ENCODE measurements around the gene ITFG2. TPM values are rescaled to one million over a fixed set of nuclear protein-coding genes. Genes with fewer than 3 reads are reported as not detected.

Gene ITFG2
- total and polyA plus RNA-seq, 2 experiments from 2014 or later: 17.3 to 32.6 TPM

GRCh38 chr12:2791089-2791488, 21.4 kb upstream of the ITFG2 start:
- Mint-ChIP-seq H3K9me3 (no peaks in the 10 kb centered on the region; the same call in 2 of the 3 replicates), H3K36me3 (ENCODE audit: low read depth) (peaks cover 2% of the 10 kb centered on the region; the same call in 2 of the 3 replicates), H3K27me3 (ENCODE audit: insufficient read depth, low read depth, poor library complexity) (peaks cover 15% of the 10 kb centered on the region), H3K4me3 (no peak overlapping the region), H3K27ac (no peak overlapping the region), H3K4me1 (peaks cover 21% of the 10 kb centered on the region)
- ATAC-seq (no peak), DNase-seq (ENCODE audit: low spot score) (no peak)
- no peak overlapping the region for H3K4me3 ChIP-seq
- H3K4me1 ChIP-seq (ENCODE audit: insufficient read depth): peaks cover 13% of the 10 kb centered on the region
- H3K27ac ChIP-seq (ENCODE audit: low read depth): no peak overlapping the region
- peaks cover 5% of the 10 kb centered on the region for H3K79me2 ChIP-seq (replicated peaks; ENCODE audit: insufficient read depth)
- H3F3A ChIP-seq (replicated peaks; ENCODE audit: low read depth): 0 out of 2 replicates have a peak, but pooled peaks cover 7% of the 10 kb centered on the region
- TF ChIP-seq POLR2AphosphoS5 (IDR thresholded peaks at IDR 0.05; ENCODE audit: low read depth) (no peak), STAT1 (IDR thresholded peaks at IDR 0.05; ENCODE audit: unreplicated experiment) (no peak), EZH2phosphoT487 (IDR thresholded peaks at IDR 0.05; ENCODE audit: unreplicated experiment) (no peak), ETS1 (IDR thresholded peaks at IDR 0.05) (no peak), NANOG (IDR thresholded peaks at IDR 0.05; ENCODE audit: borderline replicate concordance) (no peak), EZH2 (IDR thresholded peaks at IDR 0.05; ENCODE audit: low read depth, unreplicated experiment) (no peak), CREB1 (CRISPR knock-in tag; IDR thresholded peaks at IDR 0.05; ENCODE audit: low read depth) (no peak), CTCF (conservative IDR thresholded peaks at IDR 0.05; ENCODE audit: low read depth in 2 of 2) (no peak), JUNB (IDR thresholded peaks at IDR 0.05; ENCODE audit: unreplicated experiment) (no peak), ZNF331 (CRISPR knock-in tag; IDR thresholded peaks at IDR 0.05; ENCODE audit: low read depth) (no peak), REST (IDR thresholded peaks at IDR 0.05; ENCODE audit: unreplicated experiment) (no peak), ZNF114 (CRISPR knock-in tag; IDR thresholded peaks at IDR 0.05) (no peak)
- TF ChIP-seq, protein P1, sequence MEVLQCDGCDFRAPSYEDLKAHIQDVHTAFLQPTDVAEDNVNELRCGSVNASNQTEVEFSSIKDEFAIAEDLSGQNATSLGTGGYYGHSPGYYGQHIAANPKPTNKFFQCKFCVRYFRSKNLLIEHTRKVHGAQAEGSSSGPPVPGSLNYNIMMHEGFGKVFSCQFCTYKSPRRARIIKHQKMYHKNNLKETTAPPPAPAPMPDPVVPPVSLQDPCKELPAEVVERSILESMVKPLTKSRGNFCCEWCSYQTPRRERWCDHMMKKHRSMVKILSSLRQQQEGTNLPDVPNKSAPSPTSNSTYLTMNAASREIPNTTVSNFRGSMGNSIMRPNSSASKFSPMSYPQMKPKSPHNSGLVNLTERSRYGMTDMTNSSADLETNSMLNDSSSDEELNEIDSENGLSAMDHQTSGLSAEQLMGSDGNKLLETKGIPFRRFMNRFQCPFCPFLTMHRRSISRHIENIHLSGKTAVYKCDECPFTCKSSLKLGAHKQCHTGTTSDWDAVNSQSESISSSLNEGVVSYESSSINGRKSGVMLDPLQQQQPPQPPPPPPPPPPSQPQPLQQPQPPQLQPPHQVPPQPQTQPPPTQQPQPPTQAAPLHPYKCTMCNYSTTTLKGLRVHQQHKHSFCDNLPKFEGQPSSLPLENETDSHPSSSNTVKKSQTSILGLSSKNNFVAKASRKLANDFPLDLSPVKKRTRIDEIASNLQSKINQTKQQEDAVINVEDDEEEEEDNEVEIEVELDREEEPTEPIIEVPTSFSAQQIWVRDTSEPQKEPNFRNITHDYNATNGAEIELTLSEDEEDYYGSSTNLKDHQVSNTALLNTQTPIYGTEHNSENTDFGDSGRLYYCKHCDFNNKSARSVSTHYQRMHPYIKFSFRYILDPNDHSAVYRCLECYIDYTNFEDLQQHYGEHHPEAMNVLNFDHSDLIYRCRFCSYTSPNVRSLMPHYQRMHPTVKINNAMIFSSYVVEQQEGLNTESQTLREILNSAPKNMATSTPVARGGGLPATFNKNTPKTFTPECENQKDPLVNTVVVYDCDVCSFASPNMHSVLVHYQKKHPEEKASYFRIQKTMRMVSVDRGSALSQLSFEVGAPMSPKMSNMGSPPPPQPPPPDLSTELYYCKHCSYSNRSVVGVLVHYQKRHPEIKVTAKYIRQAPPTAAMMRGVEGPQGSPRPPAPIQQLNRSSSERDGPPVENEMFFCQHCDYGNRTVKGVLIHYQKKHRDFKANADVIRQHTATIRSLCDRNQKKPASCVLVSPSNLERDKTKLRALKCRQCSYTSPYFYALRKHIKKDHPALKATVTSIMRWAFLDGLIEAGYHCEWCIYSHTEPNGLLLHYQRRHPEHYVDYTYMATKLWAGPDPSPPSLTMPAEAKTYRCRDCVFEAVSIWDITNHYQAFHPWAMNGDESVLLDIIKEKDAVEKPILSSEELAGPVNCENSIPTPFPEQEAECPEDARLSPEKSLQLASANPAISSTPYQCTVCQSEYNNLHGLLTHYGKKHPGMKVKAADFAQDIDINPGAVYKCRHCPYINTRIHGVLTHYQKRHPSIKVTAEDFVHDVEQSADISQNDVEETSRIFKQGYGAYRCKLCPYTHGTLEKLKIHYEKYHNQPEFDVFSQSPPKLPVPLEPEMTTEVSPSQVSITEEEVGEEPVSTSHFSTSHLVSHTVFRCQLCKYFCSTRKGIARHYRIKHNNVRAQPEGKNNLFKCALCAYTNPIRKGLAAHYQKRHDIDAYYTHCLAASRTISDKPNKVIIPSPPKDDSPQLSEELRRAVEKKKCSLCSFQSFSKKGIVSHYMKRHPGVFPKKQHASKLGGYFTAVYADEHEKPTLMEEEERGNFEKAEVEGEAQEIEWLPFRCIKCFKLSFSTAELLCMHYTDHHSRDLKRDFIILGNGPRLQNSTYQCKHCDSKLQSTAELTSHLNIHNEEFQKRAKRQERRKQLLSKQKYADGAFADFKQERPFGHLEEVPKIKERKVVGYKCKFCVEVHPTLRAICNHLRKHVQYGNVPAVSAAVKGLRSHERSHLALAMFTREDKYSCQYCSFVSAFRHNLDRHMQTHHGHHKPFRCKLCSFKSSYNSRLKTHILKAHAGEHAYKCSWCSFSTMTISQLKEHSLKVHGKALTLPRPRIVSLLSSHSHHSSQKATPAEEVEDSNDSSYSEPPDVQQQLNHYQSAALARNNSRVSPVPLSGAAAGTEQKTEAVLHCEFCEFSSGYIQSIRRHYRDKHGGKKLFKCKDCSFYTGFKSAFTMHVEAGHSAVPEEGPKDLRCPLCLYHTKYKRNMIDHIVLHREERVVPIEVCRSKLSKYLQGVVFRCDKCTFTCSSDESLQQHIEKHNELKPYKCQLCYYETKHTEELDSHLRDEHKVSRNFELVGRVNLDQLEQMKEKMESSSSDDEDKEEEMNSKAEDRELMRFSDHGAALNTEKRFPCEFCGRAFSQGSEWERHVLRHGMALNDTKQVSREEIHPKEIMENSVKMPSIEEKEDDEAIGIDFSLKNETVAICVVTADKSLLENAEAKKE (CRISPR knock-in tag; IDR thresholded peaks at IDR 0.05): no peak
- H2AFZ ChIP-seq: no peak overlapping the region
- H4K20me1 ChIP-seq (replicated peaks; ENCODE audit: insufficient read depth): peaks cover 3% of the 10 kb centered on the region; the same call in 1 of the 2 replicates
- H3K9me2 ChIP-seq (ENCODE audit: insufficient read depth): no peaks in the 10 kb centered on the region
- H3K36me3 ChIP-seq (ENCODE audit: insufficient read depth): no peaks in the 10 kb centered on the region
- no peaks in the 10 kb centered on the region for H3K27me3 ChIP-seq (ENCODE audit: insufficient read depth)
- no peak overlapping the region for H3K4me2 ChIP-seq

Measured in GM23338 (cell line).